HEK293T (cell line): ENCODE results near the gene PPP1R27.

ENCODE experiments used
- CTCF ChIA-PET: fragments of 350-600 bp; formaldehyde crosslinking; extraction: SDS; loops from one replicate; lab custom pipeline; 2021; ENCODE audit warnings: antibody characterized with exemption, inconsistent platforms; lab: Yijun Ruan, JAX
- POLR2A ChIA-PET: fragments of 350-600 bp; formaldehyde crosslinking; extraction: SDS; loops from one replicate; lab custom pipeline; 2020; ENCODE audit warnings: antibody characterized with exemption, inconsistent platforms; lab: Yijun Ruan, JAX
- DNase-seq: peaks from one replicate; pipeline ENCODE4 v3.0.0; 2012; ENCODE audit warnings: mixed read lengths; ENCODE audit errors: extremely low spot score
- ARNT ChIP-seq: fragments of 450-650 bp; IDR thresholded peaks from 2 replicates; pipeline ENCODE4 v1.6.1; 2017; ENCODE audit warnings: mild to moderate bottlenecking
- BHLHE40 ChIP-seq: fragments of 450-650 bp; IDR thresholded peaks from 2 replicates; pipeline ENCODE4 v1.6.1; 2016; ENCODE audit warnings: mild to moderate bottlenecking, moderate library complexity, borderline replicate concordance
- CTBP1 ChIP-seq: fragments of 450-650 bp; IDR thresholded peaks from 2 replicates; pipeline ENCODE4 v1.6.1; 2016; ENCODE audit warnings: borderline replicate concordance
- ELF4 ChIP-seq: fragments of 450-650 bp; IDR thresholded peaks from 2 replicates; pipeline ENCODE4 v1.6.1; 2017; ENCODE audit warnings: antibody characterized with exemption
- FOXA1 ChIP-seq: fragments of 450-650 bp; IDR thresholded peaks from 2 replicates; pipeline ENCODE4 v1.6.1; 2016; ENCODE audit warnings: mild to moderate bottlenecking
- FOXK2 ChIP-seq: fragments of 450-650 bp; IDR thresholded peaks from 2 replicates; pipeline ENCODE4 v1.6.1; 2016; ENCODE audit warnings: mild to moderate bottlenecking
- FOXM1 ChIP-seq: fragments of 450-650 bp; IDR thresholded peaks from 2 replicates; pipeline ENCODE4 v1.6.1; 2017; ENCODE audit warnings: mild to moderate bottlenecking, borderline replicate concordance
- HDGF ChIP-seq: fragments of 450-650 bp; IDR thresholded peaks from 2 replicates; pipeline ENCODE4 v1.6.1; 2017; ENCODE audit warnings: antibody characterized with exemption, borderline replicate concordance
- L3MBTL2 ChIP-seq: fragments of 450-650 bp; conservative IDR thresholded peaks from 2 replicates; pipeline ENCODE4 v1.6.1; 2016; ENCODE audit warnings: mild to moderate bottlenecking
- LEF1 ChIP-seq: fragments of 450-650 bp; IDR thresholded peaks from 2 replicates; pipeline ENCODE4 v1.6.1; 2017; ENCODE audit warnings: mild to moderate bottlenecking, borderline replicate concordance
- NFRKB ChIP-seq: fragments of 450-650 bp; IDR thresholded peaks from 2 replicates; pipeline ENCODE4 v1.6.1; 2016; ENCODE audit warnings: mild to moderate bottlenecking, moderate library complexity
- SP1 ChIP-seq: fragments of 450-650 bp; IDR thresholded peaks from 2 replicates; pipeline ENCODE4 v1.6.1; 2017
- SUZ12 ChIP-seq: fragments of 450-650 bp; IDR thresholded peaks from 2 replicates; pipeline ENCODE4 v1.6.1; 2016; ENCODE audit warnings: mild to moderate bottlenecking
- TARDBP ChIP-seq: fragments of 450-650 bp; IDR thresholded peaks from 2 replicates; pipeline ENCODE4 v1.6.1; 2016
- ZNF384 ChIP-seq: fragments of 450-650 bp; IDR thresholded peaks from 2 replicates; pipeline ENCODE4 v1.6.1; 2016
- TF ChIP-seq, protein P1 (sequence below): fragments of 450-650 bp; IDR thresholded peaks from 2 replicates; pipeline ENCODE4 v1.6.1; 2016

PPP1R27 gene

DNA sequence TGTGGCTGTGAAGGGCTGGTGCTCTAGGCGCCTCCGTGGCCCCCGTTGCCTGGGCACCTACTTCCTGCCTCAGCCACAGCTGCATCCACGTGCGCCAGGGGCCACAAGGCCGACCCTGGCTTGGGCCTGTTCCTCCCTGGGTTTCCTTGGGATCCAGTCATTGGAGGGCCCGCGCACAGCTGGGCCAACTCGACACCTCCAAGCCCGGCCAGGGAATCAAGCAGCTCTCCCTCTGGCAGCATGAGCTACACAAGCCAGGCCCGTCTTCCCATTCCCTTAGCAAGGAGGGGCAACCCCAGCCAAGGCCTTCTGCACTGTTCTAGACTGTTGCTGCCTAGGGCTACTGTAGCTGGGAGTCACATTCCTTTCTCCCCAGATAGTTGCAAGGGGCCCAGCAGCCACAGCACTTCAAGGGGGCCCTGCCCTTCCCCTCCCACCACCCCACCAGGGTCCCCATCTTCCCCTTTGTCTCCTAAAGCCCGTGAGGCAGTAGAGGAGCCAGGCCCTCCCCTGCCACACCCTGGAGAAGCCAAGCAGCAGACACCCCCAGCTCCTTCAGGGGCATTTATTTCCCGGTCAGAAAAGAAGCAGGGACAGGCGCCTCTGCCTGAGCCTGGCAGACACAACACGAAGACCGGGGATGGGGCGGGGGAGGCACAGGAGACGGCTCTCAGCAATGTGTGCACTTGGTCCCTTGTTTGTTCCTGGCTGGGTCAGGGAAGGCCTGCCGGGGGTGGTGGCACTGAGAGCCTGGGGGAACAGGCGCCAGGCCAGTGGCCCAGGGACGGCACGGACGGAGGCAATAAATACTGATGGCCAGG is 32.5 kb upstream of the PPP1R27 start:
- TF ChIP-seq L3MBTL2 (peak; percentile 29), ELF4 (peak; percentile 26; the same call in 1 of the 2 replicates)
- TF ChIP-seq, protein P1, sequence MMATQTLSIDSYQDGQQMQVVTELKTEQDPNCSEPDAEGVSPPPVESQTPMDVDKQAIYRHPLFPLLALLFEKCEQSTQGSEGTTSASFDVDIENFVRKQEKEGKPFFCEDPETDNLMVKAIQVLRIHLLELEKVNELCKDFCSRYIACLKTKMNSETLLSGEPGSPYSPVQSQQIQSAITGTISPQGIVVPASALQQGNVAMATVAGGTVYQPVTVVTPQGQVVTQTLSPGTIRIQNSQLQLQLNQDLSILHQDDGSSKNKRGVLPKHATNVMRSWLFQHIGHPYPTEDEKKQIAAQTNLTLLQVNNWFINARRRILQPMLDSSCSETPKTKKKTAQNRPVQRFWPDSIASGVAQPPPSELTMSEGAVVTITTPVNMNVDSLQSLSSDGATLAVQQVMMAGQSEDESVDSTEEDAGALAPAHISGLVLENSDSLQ, result no peak
- no peak for DNase-seq
- ChIA-PET POLR2A (interaction anchor here (0.6 to 1.4 kb wide), 13 partner anchors 9 to 184 kb away, joined by 3 to 11 read pairs (median 3); partner anchors contain the start of genes ARL16, HGS and MCRIP1), CTCF (interaction anchor here (0.7 to 2.6 kb wide), 5 partner anchors 45 to 137 kb away, joined by 3 to 9 read pairs (median 4); no protein-coding TSS in a partner anchor)

DNA sequence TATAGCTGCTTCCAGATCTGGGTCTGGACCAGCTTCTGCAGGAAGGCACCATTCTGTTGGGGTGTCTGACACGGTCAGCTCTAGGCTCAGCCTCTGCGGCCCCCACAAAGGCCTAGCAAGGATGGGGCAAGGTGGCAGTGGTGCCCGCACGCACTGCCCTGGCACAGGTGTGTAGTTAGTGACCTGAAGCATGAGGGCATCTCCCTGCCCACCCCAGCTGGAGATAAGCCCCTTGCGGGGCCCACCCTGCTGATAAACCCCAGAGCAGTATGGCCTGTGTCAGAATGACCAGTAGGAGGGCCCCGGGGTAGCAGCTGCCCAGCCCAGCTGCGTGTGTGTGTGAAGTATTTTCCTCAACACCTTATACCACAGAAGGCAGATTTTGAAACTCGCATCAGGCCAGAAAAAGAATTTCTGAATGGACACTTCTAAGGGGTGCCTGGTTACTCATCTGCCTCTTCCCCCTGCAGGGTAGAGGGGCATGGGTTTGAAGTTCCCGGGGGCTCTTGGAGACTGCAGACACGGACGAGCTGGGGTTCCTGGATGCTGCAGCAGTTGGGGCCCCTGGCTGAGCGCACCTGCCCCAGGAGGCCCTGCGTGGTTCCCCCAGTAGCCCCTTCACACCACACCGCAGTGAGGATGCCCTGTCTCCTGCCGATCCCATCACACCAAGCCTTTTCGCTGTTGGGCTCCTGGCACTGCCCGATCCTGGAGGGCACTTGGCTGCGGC is 31.8 kb upstream of the PPP1R27 start:
- ChIA-PET CTCF (interaction anchor here (0.7 to 1.3 kb wide), 5 partner anchors 26 to 136 kb away, joined by 3 to 4 read pairs (median 3); no protein-coding TSS in a partner anchor), POLR2A (interaction anchor here (0.6 to 1.8 kb wide), 14 partner anchors 12 to 191 kb away, joined by 3 to 11 read pairs (median 3); partner anchors contain the start of genes ARL16, HGS, MCRIP1 and MRPL12)
- TF ChIP-seq BHLHE40 (no peak), ZNF384 (no peak), SP1 (no peak), ELF4 (no peak), SUZ12 (no peak), L3MBTL2 (no peak), TARDBP (no peak), FOXA1 (no peak), FOXK2 (no peak), CTBP1 (no peak), FOXM1 (no peak)
- TF ChIP-seq, protein P1, result no peak

DNA sequence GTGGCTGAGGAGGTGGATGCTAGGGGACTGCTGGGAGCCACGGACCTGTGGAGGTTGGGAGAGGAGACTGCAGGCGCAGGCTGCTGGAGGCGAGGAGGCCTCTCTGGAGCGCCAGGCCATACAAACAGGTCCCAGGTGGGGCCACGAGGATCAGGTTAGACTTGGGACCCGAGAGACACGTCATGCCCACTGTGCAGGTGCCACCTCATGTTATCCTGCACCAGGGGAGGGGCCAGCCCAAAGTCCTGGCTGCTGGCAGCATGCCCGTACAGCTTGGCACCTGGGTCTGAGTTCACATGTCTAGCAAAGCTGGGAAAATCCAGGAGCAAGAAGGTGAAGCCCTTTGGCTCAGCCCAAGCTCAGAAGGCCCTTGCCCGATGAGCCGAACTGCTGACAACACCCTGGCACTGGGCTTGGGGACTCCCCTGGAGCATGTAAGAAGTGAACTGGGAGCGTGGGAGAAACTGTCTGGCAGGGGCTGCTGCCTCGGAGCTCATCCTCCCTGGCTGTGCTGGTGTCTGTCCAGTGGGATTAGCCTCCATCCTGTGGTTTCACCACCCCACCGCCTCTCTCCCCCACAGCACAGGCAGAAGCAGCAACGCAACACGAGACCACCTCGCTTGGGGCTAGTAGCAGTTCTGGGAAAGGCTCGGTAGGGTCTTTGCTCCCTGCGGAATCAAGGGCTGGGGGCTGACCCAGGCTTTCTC is 31.0 kb upstream of the PPP1R27 start:
- DNase-seq, result no peak
- POLR2A ChIA-PET, result interaction anchor here (0.6 to 1.8 kb wide), 6 partner anchors 23 to 190 kb away, joined by 3 to 6 read pairs (median 3); partner anchors contain the start of genes MCRIP1 and MRPL12
- CTCF ChIA-PET, result interaction anchor here (1.1 to 1.3 kb wide), 2 partner anchors 26 to 135 kb away, joined by 3 read pairs; no protein-coding TSS in a partner anchor

More for the DNA sequence above, 31.8 kb upstream of the PPP1R27 start:
- DNase-seq, result no peak

DNA sequence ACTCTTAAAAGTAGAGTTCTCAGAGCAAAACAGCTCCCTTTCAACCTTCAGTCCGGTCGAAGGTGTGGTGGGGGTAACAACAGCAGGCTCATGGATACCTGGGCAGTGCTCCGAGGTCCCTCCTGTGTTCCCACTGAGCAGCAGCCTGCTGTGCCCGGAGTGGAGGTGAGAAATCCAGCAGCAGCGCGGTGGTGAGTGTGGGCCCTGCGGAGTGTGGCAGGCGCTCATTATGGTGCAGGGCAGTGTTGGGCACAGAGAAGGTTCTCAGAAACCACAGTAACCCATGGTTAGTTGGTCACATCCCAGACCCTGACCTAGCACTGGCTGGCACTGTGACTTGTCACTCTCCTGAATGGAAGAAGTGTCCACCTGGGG is 30.5 kb upstream of the PPP1R27 start:
- DNase-seq, result no peak
- ChIA-PET POLR2A (interaction anchor here (1.0 to 1.8 kb wide), 3 partner anchors 22 to 162 kb away, joined by 3 to 6 read pairs (median 3); partner anchors contain the start of genes MCRIP1 and MRPL12), CTCF (interaction anchor here (1.1 kb wide), 1 partner anchor 27 kb away, joined by 3 read pairs; no protein-coding TSS in a partner anchor)
- no peak for TF ChIP-seq SUZ12
- no peak for TF ChIP-seq ZNF384
- no peak for TF ChIP-seq L3MBTL2
- no peak for TF ChIP-seq FOXA1
- TF ChIP-seq ELF4, result no peak

More for the DNA sequence above, 31.0 kb upstream of the PPP1R27 start:
- TF ChIP-seq LEF1, result no peak
- no peak for TF ChIP-seq ELF4
- no peak for TF ChIP-seq FOXA1
- no peak for TF ChIP-seq ARNT
- no peak for TF ChIP-seq BHLHE40
- TF ChIP-seq SP1, result no peak
- TF ChIP-seq, protein P1, result no peak
- TF ChIP-seq FOXK2, result no peak
- TF ChIP-seq FOXM1, result no peak
- no peak for TF ChIP-seq HDGF
- no peak for TF ChIP-seq TARDBP
- TF ChIP-seq ZNF384, result no peak
- TF ChIP-seq L3MBTL2, result no peak
- no peak for TF ChIP-seq NFRKB
